T-helper 2 cell (primary cell): ENCODE measurements around the gene CDCA8.
"Not testable (repeated sequence)": the region's sequence is repeated elsewhere in the genome, so short reads cannot be mapped to it uniquely, and the experiment has no call there.

Experiments
- DNase-seq, 5 experiments: peaks; one replicate each; pipeline versions ENCODE4 v3.0.0 to v3.0.0-alpha.2; 2012 to 2022

CDCA8 gene

GRCh38 chr1:37718181-37718900 is 26.0 kb downstream of the CDCA8 start:
- DNase-seq: no peak

DNA sequence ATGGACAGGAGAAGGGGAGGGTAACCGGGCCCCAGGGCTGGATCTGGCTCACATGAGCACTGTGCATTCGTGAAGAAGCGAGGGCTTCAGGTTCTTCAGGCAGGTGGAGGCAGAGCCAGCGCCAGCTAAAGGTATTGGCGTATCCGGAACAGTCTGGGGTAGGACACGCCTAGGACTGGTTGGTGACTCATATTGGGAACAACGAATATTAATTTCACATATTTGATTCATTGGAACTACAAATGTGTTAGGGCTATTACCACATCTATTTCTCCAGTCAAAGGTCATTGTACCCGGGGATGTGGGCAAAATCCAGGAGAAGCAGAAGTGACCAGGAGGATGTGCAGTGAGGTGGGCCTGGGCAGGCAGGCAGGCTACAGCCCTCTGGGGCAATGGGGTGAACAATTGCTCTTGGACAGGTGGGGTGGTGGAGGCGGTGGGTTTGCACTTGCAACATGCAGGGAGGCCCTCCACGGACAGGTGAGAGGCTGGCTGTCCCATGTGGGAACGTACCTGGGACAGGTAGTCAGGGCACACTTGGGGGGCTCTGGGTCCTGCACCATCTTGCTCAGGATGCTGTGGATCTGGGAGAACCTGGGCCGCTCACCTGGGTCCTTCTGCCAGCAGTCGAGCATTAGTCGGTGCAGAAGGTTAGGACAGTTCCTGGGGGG is 26.7 kb downstream of the CDCA8 start:
- no peak for DNase-seq

DNA sequence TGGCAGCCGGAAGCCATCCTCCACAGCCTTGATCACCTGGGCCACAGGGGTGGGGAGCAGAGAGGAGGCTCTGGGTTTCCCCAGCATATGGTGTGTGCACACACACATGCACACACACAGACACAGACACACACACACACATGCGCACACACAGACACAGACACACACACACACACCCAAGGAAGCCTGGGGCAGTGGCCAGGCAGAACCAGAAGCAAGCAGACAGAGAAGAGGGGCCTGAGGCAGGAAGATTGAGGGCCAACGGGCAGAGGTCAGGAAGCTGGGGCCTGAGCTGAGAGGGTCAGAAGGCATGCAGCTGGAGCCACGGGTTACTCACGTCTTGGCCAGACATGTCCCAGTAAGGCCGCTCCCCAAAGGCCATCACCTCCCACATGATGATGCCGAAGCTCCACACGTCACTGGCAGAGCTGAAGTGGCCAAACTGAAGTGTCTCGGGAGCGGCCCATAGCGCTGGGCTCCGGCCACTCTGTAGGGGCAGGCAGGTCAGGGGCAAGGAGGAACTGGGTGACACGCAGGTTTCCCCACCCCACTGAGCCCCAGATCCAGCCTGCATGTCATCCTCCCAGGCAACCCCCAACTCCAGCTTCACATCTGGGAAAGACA is 27.4 kb downstream of the CDCA8 start:
- DNase-seq: peak in 1 of 5 experiments; percentile 6

GRCh38 chr1:37720231-37721130 is 28.2 kb downstream of the CDCA8 start:
- no peak for DNase-seq

DNA sequence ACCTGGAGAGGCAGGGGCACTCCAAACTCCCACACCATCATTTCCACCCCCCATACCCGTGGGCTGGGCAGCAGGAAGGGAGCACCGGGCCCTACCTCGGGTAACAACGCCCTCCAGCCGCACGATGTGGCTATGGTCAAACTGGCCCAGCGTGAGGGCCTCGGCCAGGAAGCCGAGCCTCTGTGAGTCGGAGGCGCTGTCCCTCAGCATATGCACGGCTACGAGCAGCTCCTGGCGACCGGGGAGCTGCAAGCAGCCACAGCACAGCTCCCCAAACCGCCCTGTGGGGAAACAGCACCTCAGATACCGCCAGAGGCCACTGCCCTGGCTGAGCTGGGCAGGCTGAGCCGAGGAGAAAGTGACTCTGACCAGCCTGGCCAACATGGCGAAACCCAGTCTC is 29.2 kb downstream of the CDCA8 start:
- DNase-seq: no peak

- DNase-seq: no peak
These were observed 30.1 kb downstream of the CDCA8 start for GRCh38 chr1:37722181-37723071.

- DNase-seq: no peak
These were observed 30.7 kb downstream of the CDCA8 start for GRCh38 chr1:37723072-37723389.

- no peak for DNase-seq
These were observed 31.2 kb downstream of the CDCA8 start for GRCh38 chr1:37723390-37724078.

DNA sequence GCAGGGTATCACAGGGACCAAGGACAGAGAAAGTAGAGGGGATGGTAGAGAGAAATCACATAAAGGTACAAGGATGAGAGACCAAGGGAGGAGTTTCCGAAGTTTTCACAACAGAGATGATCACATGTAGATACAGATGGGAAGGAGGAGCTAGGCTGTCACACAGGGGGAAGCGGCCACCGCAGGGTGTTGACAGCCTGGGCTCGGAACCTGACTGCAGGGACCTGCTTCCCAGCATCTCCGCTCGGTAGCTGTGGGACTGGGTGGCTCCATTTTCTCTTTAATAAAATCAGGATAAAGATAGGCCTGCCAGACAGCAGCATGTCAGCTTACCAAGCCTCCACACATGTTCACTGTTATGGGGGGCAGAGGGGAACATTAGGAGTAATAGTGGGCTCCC is 32.3 kb downstream of the CDCA8 start:
- no peak for DNase-seq

DNA sequence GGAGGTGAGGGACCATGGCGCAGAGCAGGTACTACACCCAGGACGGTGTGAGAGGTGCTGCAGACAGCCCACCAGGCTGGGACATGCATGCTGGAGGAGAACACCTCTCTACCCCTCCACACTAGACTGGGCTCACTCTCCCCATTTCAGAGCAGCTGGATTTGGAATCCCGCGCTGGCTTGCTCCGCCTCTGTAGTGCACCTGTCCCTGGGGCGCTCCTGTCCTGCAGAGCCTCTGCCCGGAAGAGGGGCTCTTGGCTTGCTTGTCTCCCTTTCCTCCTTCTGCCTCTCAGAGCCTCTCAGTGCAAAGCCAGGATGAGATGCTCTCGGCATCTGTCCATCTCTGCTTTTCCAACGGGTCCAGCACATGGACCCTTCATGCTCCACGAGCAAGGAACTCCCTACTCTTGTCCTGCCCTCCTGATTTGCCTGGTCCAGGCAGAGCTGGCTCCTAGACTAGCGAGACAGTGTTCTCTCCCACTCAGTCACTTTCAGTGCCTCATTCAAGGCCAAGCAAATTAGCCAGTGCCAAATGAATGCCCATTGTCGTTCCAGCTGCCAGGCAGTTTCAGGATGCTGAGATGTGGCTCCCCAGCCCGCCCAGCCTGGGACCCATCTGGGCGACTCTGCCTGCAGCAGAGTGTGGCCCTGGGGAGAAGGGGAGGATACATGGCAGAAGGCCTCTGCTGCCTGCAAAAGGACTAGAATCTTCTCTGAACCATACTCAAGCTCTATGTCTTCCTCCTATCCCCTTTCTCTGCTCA is 33.7 kb downstream of the CDCA8 start:
- DNase-seq: no peak

GRCh38 chr1:37726751-37727585 is 34.7 kb downstream of the CDCA8 start:
- no peak for DNase-seq

- no peak for DNase-seq
These were observed 36.1 kb downstream of the CDCA8 start for GRCh38 chr1:37728416-37728815.

DNA sequence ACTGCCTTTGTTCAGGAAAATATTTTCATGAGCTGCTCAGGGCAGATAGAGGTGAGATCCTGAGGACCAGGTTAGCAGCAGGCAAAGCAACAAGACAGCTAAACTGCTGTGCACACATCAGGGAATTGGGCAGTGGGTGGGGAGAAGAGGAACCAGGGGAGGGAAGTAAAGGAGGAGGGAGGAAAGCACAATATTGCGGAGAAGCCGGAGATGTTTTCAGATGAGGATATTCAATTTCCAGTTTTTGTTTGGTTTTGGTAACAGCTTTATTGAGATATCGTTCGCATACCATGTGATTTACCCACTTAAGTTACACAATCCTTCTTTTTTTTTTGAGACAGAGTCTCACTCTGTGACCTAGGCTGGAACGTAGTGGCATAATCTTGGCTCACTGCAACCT is 38.1 kb downstream of the CDCA8 start:
- no peak for DNase-seq

- DNase-seq: no peak
These were observed 39.1 kb downstream of the CDCA8 start for GRCh38 chr1:37731312-37732019.

GRCh38 chr1:37732111-37732780 is 39.9 kb downstream of the CDCA8 start:
- no peak for DNase-seq

GRCh38 chr1:37734629-37735591 is 42.6 kb downstream of the CDCA8 start:
- no peak for DNase-seq

GRCh38 chr1:37737975-37738374 is 45.7 kb downstream of the CDCA8 start:
- not testable (repeated sequence) for DNase-seq
